Measurements from ENCODE around the gene EPG5. TPM values are rescaled to one million over a fixed set of nuclear protein-coding genes. Genes with fewer than 3 reads are reported as not detected.

EPG5 gene
- total and polyA plus RNA-seq, 12 donors: 6.5 to 26.3 (median 20.4) TPM

- Histone ChIP-seq H3K27me3 (no peaks in the 10 kb centered on the region), H3K4me3 (no peak overlapping the region), H3K4me1 (peaks cover 0 to 17% (median 12%) of the 10 kb centered on the region in 9 donors), H3K27ac (peak overlapping the region in 1 of 10 donors; percentile 8), H3K36me3 (peaks cover 0 to 97% (median 39%) of the 10 kb centered on the region in 9 donors), H3K9me3 (no peaks in the 10 kb centered on the region)
- whole genome bisulfite sequencing, 2 donors: 25 to 27% methylated on average over 4 of the region's 4 CpGs
- peak; percentile 83 to 84 for DNase-seq
- ATAC-seq: peak; percentile 65 to 97 (median 92)
- TF ChIP-seq, protein P1, sequence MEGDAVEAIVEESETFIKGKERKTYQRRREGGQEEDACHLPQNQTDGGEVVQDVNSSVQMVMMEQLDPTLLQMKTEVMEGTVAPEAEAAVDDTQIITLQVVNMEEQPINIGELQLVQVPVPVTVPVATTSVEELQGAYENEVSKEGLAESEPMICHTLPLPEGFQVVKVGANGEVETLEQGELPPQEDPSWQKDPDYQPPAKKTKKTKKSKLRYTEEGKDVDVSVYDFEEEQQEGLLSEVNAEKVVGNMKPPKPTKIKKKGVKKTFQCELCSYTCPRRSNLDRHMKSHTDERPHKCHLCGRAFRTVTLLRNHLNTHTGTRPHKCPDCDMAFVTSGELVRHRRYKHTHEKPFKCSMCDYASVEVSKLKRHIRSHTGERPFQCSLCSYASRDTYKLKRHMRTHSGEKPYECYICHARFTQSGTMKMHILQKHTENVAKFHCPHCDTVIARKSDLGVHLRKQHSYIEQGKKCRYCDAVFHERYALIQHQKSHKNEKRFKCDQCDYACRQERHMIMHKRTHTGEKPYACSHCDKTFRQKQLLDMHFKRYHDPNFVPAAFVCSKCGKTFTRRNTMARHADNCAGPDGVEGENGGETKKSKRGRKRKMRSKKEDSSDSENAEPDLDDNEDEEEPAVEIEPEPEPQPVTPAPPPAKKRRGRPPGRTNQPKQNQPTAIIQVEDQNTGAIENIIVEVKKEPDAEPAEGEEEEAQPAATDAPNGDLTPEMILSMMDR (IDR thresholded peaks at IDR 0.05): no peak
- intact Hi-C loops (cut with DNase I): loop anchor here in 2 of 10 donors (10.0 kb wide), 1 partner anchor 154 kb away; the partner anchor contains the start of gene PSTPIP2 (in 2 of the 2)
These were observed 46.8 kb downstream of the EPG5 start for GRCh38 chr18:45920367-45920766.

GRCh38 chr18:45916302-45916701 is 50.8 kb downstream of the EPG5 start:
- intact Hi-C loops (cut with DNase I): loop anchor here in 1 of 10 donors (10.0 kb wide), 1 partner anchor 158 kb away; the partner anchor contains the start of gene PSTPIP2
- Histone ChIP-seq H3K9me3 (no peaks in the 10 kb centered on the region), H3K27ac (no peak overlapping the region), H3K4me3 (no peak overlapping the region), H3K27me3 (no peaks in the 10 kb centered on the region), H3K36me3 (peaks cover 0 to 97% (median 36%) of the 10 kb centered on the region in 9 donors), H3K4me1 (peaks cover 0 to 14% (median 12%) of the 10 kb centered on the region in 9 donors)
- TF ChIP-seq, protein P1 (IDR thresholded peaks at IDR 0.05): peak in 1 of 9 donors; percentile 5
- ATAC-seq: no peak
- DNase-seq: no peak
- WGBS, 2 donors: 89 to 93% methylated on average over 8 of the region's 8 CpGs

- H3K27me3 ChIP-seq: no peaks in the 10 kb centered on the region
- H3K4me3 ChIP-seq: no peak overlapping the region
- H3K36me3 ChIP-seq: peaks cover 0 to 100% (median 49%) of the 10 kb centered on the region in 9 donors
- intact Hi-C loops (cut with DNase I): loop anchor here in 1 of 10 donors (10.0 kb wide), 1 partner anchor 162 kb away; the partner anchor contains the start of gene PSTPIP2
- 85 to 88% methylated on average over 4 of the region's 4 CpGs for WGBS, 2 donors
- no peaks in the 10 kb centered on the region for H3K4me1 ChIP-seq
- DNase-seq (no peak), ATAC-seq (no peak)
- TF ChIP-seq, protein P1 (IDR thresholded peaks at IDR 0.05): no peak
- no peak overlapping the region for H3K27ac ChIP-seq
- H3K9me3 ChIP-seq: no peaks in the 10 kb centered on the region
These were observed 53.9 kb downstream of the EPG5 start for GRCh38 chr18:45913276-45913675.

GRCh38 chr18:45910405-45911023 is 56.6 kb downstream of the EPG5 start:
- Histone ChIP-seq H3K27ac (no peak overlapping the region), H3K4me1 (no peaks in the 10 kb centered on the region), H3K27me3 (no peaks in the 10 kb centered on the region), H3K9me3 (no peaks in the 10 kb centered on the region), H3K36me3 (peaks cover 0 to 100% (median 44%) of the 10 kb centered on the region in 9 donors), H3K4me3 (no peak overlapping the region)
- 42 to 56% methylated on average over 4 of the region's 4 CpGs for WGBS, 2 donors
- intact Hi-C loops (cut with DNase I): loop anchor here in 1 of 10 donors (10.0 kb wide), 1 partner anchor 164 kb away; the partner anchor contains the start of gene PSTPIP2
- ATAC-seq (peak in 5 of 8 donors; percentile 28 to 62 (median 53)), DNase-seq (peak; percentile 22 to 25)
- TF ChIP-seq, protein P1 (IDR thresholded peaks at IDR 0.05): peak; percentile 33 to 79 (median 65)

Data from heart right ventricle (tissue), 16 donors.